Stimulated activated CD4-positive, alpha-beta T cell treated with anti-CD3 and anti-CD28 coated beads, Interleukin-1b, Interleukin-23, amount 100 ng/mL, for 1 hour (primary cell): Measurements from ENCODE around the gene R3HDM2.

Experiments
- DNase-seq, 2 donors: peaks; one replicate each; pipeline ENCODE4 v3.0.0-alpha.2; 2020; ENCODE audit warnings: low read depth in 2 of 2

The R3HDM2 gene

GRCh38 chr12:57467212-57467874, 36.5 kb upstream of the R3HDM2 start:
- no peak for DNase-seq

- DNase-seq = no peak
Observed at GRCh38 chr12:57465747-57466505, 35.1 kb upstream of the R3HDM2 start.

- no peak for DNase-seq
Observed at GRCh38 chr12:57465030-57465746, 34.3 kb upstream of the R3HDM2 start.

GRCh38 chr12:57464569-57464968, 33.7 kb upstream of the R3HDM2 start:
- DNase-seq = no peak

GRCh38 chr12:57462912-57463253, 32.0 kb upstream of the R3HDM2 start:
- no peak for DNase-seq

- DNase-seq = peak; percentile 74 to 79
Observed at GRCh38 chr12:57462251-57462911, 31.5 kb upstream of the R3HDM2 start.

- DNase-seq = no peak
Observed at GRCh38 chr12:57461917-57462250, 31.0 kb upstream of the R3HDM2 start.

GRCh38 chr12:57461276-57461916, 30.6 kb upstream of the R3HDM2 start:
- DNase-seq = no peak

GRCh38 chr12:57460841-57461275, 30.0 kb upstream of the R3HDM2 start:
- DNase-seq = no peak

- no peak for DNase-seq
Observed at GRCh38 chr12:57460468-57460784, 29.6 kb upstream of the R3HDM2 start.

- DNase-seq = no peak
Observed at GRCh38 chr12:57459750-57460467, 29.1 kb upstream of the R3HDM2 start, which contains the start of gene GLI1. Gene GLI1 (plus strand): TSS chr12:57459785. CDS start chr12:57463692, 3,907 bp downstream.

- peak; percentile 79 to 88 for DNase-seq
Observed at GRCh38 chr12:57459055-57459749, 28.4 kb upstream of the R3HDM2 start.

- no peak for DNase-seq
Observed at GRCh38 chr12:57458665-57459054, 27.8 kb upstream of the R3HDM2 start.

- no peak for DNase-seq
Observed at GRCh38 chr12:57456737-57457490, 26.1 kb upstream of the R3HDM2 start.

GRCh38 chr12:57456145-57456700, 25.4 kb upstream of the R3HDM2 start:
- no peak for DNase-seq

GRCh38 chr12:57455374-57456144, 24.7 kb upstream of the R3HDM2 start:
- DNase-seq = no peak

GRCh38 chr12:57454566-57455373, 23.9 kb upstream of the R3HDM2 start, which contains the start of gene INHBE:
Gene INHBE (plus strand): TSS chr12:57455307. CDS start chr12:57455537, 230 bp downstream.
- DNase-seq = no peak

- DNase-seq = no peak
Observed at GRCh38 chr12:57454213-57454565, 23.3 kb upstream of the R3HDM2 start.
